HG03196 (cell line): ENCODE measurements around the gene PCDHB11.
"Not testable (repeated sequence)": the region's sequence is repeated elsewhere in the genome, so short reads cannot be mapped to it uniquely, and the experiment has no call there.

Source experiments
- ATAC-seq: cut with Tn5 transposase; IDR thresholded peaks from one replicate; pipeline ENCODE4 v1.9.1; 2021; ENCODE audit not compliant: unreplicated experiment

Gene PCDHB11

GRCh38 chr5:141199359-141200235, at the start of gene PCDHB11:
TSS of gene PCDHB11 (plus strand) at chr5:141199627. CDS start at chr5:141199775, 148 bp downstream.
- ATAC-seq: no peak

- no peak for ATAC-seq
Observed at GRCh38 chr5:141149812-141150211, 49.6 kb upstream of the PCDHB11 start, which contains the start of gene PCDHB6. TSS of gene PCDHB6 (plus strand) at chr5:141150057. CDS start at chr5:141150258, 201 bp downstream.

- no peak for ATAC-seq
Observed at GRCh38 chr5:141150224-141150992, 49.0 kb upstream of the PCDHB11 start.

GRCh38 chr5:141150993-141151325, 48.5 kb upstream of the PCDHB11 start:
- no peak for ATAC-seq

GRCh38 chr5:141151632-141152031, 47.8 kb upstream of the PCDHB11 start:
- ATAC-seq: not testable (repeated sequence)

GRCh38 chr5:141152096-141152495, 47.3 kb upstream of the PCDHB11 start:
- not testable (repeated sequence) for ATAC-seq

- no peak for ATAC-seq
Observed at GRCh38 chr5:141155540-141156374, 43.7 kb upstream of the PCDHB11 start.

GRCh38 chr5:141157356-141157755, 42.1 kb upstream of the PCDHB11 start:
- ATAC-seq: not testable (repeated sequence)

GRCh38 chr5:141157901-141158300, 41.5 kb upstream of the PCDHB11 start:
- ATAC-seq: not testable (repeated sequence)

- ATAC-seq: no peak
Observed at GRCh38 chr5:141172381-141173204, 26.8 kb upstream of the PCDHB11 start, which contains the start of gene PCDHB7. TSS of gene PCDHB7 (plus strand) at chr5:141172644. CDS start at chr5:141172836, 192 bp downstream.

- ATAC-seq: not testable (repeated sequence)
Observed at GRCh38 chr5:141174291-141175104, 24.9 kb upstream of the PCDHB11 start.

GRCh38 chr5:141175933-141176332, 23.5 kb upstream of the PCDHB11 start:
- ATAC-seq: no peak

GRCh38 chr5:141177577-141178191, 21.7 kb upstream of the PCDHB11 start, which contains the start of gene PCDHB8:
TSS of gene PCDHB8 (plus strand) at chr5:141177790. CDS start at chr5:141178035, 245 bp downstream.
- ATAC-seq: not testable (repeated sequence)

GRCh38 chr5:141179371-141179770, 20.1 kb upstream of the PCDHB11 start:
- not testable (repeated sequence) for ATAC-seq

- not testable (repeated sequence) for ATAC-seq
Observed at GRCh38 chr5:141179876-141180275, 19.6 kb upstream of the PCDHB11 start.

GRCh38 chr5:141180313-141180712, 19.1 kb upstream of the PCDHB11 start:
- no peak for ATAC-seq

- no peak for ATAC-seq
Observed at GRCh38 chr5:141182248-141182647, 17.2 kb upstream of the PCDHB11 start, which contains the start of gene PCDHB16. TSS of gene PCDHB16 (plus strand) at chr5:141182387. CDS start at chr5:141182560, 173 bp downstream.

GRCh38 chr5:141184117-141184855, 15.1 kb upstream of the PCDHB11 start:
- not testable (repeated sequence) for ATAC-seq
